ENCODE measurements around the gene ATL2. TPM values are rescaled to one million over a fixed set of nuclear protein-coding genes. Genes with fewer than 3 reads are reported as not detected.

ATL2 gene
- total RNA-seq, 1 experiment from 2014 or later = 85.5 TPM

DNA sequence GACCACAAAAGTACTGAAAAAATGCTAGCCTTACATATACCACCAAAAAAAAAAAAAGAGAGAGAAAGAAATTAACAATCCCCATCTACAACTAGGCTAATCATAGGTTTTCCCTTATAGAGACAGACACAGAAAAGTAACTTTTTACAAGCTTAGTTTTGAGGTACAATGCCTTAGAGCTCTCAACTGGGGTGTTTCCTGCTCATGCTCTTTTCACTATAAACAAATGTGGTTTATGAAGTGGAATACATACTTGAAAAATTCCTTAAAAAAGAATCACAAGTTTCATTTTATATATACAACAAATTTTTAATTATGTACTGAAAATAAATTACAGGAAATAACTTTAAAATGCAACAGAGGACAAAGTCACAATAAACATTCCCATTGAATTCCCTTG lies 82.5 kb downstream of the ATL2 start:
- Histone ChIP-seq H3K9me3 (ENCODE audit: low read depth, low read length, poor library complexity, severe bottlenecking) (no peaks in the 10 kb centered on the region), H3K4me1 (ENCODE audit: insufficient read depth, low read length, poor library complexity, severe bottlenecking) (no peaks in the 10 kb centered on the region), H3K27ac (ENCODE audit: low read depth, low read length, poor library complexity, severe bottlenecking) (no peak overlapping the region), H3K36me3 (ENCODE audit: insufficient read depth, low read length, poor library complexity, severe bottlenecking) (peaks cover 44% of the 10 kb centered on the region), H3K27me3 (replicated peaks; ENCODE audit: insufficient read depth, low read depth, low read length, poor library complexity) (no peaks in the 10 kb centered on the region), H3K4me3 (ENCODE audit: low read depth, low read length, poor library complexity, severe bottlenecking) (no peak overlapping the region)
- TF ChIP-seq EZH2 (IDR thresholded peaks at IDR 0.05; ENCODE audit: borderline replicate concordance, low read depth, low read length, poor library complexity, severe bottlenecking) = no peak
- TF ChIP-seq, protein P1, sequence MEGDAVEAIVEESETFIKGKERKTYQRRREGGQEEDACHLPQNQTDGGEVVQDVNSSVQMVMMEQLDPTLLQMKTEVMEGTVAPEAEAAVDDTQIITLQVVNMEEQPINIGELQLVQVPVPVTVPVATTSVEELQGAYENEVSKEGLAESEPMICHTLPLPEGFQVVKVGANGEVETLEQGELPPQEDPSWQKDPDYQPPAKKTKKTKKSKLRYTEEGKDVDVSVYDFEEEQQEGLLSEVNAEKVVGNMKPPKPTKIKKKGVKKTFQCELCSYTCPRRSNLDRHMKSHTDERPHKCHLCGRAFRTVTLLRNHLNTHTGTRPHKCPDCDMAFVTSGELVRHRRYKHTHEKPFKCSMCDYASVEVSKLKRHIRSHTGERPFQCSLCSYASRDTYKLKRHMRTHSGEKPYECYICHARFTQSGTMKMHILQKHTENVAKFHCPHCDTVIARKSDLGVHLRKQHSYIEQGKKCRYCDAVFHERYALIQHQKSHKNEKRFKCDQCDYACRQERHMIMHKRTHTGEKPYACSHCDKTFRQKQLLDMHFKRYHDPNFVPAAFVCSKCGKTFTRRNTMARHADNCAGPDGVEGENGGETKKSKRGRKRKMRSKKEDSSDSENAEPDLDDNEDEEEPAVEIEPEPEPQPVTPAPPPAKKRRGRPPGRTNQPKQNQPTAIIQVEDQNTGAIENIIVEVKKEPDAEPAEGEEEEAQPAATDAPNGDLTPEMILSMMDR (conservative IDR thresholded peaks at IDR 0.05; ENCODE audit: low read depth, low read length) = no peak
- no peak for DNase-seq (ENCODE audit: low spot score)
- CTCF ChIA-PET = no interaction called here
- POLR2A ChIA-PET (ENCODE audit: low non-redundant PET) = no interaction called here
- intact Hi-C loops (cut with micrococcal nuclease; ENCODE audit: unreplicated experiment) = no loop called here
- no TSS peak for BruUV-seq (replicated peaks)

DNA sequence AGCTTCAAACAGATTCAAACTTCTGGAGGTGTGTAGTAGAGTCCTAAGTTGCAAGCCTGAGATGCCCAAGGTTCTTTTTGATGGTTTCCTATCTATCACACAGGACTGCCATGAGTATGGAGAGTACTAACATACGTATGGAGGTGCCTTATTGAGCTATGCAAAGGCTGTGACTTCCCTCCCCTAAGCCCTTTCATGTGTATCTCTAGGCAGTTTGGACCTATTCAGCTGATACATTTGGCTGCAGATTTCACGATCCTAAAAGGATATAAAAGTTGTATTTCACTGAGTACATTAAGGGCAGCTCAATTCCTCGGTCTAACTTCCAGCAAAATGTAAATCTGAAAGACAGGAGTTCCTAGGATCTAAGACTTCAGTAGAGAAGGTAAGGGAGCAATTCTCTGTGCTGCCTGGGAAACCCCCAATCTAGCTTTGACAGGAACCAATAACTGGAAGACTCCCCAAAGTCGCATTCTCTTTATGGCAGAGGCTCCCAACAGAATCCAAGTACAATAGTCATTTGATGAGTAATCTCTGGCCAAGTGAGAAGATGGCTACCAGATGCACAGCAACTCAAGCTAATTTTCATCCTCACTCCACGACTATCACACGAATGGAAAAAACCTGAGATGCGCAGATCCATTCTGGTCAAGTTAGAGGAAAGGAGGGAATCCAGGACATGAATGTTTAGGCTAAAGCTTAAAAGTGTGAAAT lies 83.8 kb downstream of the ATL2 start:
- H3K27me3 ChIP-seq (replicated peaks; ENCODE audit: insufficient read depth, low read depth, low read length, poor library complexity) = no peaks in the 10 kb centered on the region
- no peak for DNase-seq (ENCODE audit: low spot score)
- ChIA-PET CTCF (no interaction called here), POLR2A (ENCODE audit: low non-redundant PET) (interaction anchor here (0.6 kb wide), 1 partner anchor 71 kb away, joined by 4 read pairs; no protein-coding TSS in a partner anchor)
- no peak overlapping the region for H3K4me3 ChIP-seq (ENCODE audit: low read depth, low read length, poor library complexity, severe bottlenecking)
- intact Hi-C loops (cut with micrococcal nuclease; ENCODE audit: unreplicated experiment) = no loop called here
- H3K9me3 ChIP-seq (ENCODE audit: low read depth, low read length, poor library complexity, severe bottlenecking) = no peaks in the 10 kb centered on the region
- H3K36me3 ChIP-seq (ENCODE audit: insufficient read depth, low read length, poor library complexity, severe bottlenecking) = peaks cover 33% of the 10 kb centered on the region
- no peaks in the 10 kb centered on the region for H3K4me1 ChIP-seq (ENCODE audit: insufficient read depth, low read length, poor library complexity, severe bottlenecking)
- no TSS peak for BruUV-seq (replicated peaks)
- TF ChIP-seq EZH2 (IDR thresholded peaks at IDR 0.05; ENCODE audit: borderline replicate concordance, low read depth, low read length, poor library complexity, severe bottlenecking) = no peak
- TF ChIP-seq, protein P1 (conservative IDR thresholded peaks at IDR 0.05; ENCODE audit: low read depth, low read length) = no peak
- H3K27ac ChIP-seq (ENCODE audit: low read depth, low read length, poor library complexity, severe bottlenecking) = no peak overlapping the region

DNA sequence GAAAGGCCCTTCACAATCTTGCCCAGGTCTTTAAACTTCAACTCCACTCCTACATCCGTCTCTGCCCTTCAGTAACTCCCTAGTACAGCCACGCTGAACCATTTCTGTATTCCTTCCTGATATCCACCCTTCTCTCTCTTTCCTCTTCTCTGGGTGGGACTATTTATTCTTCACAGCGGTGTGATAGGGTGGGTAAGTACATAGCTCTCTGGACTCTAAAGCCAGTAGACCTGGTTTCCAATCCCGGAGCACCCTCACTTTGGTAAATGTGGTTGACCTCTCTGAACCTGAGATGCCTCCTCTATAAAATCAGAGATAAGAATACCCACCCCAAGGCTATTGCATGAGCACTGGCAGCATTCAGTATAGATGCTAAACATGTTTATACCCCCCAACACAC lies 86.7 kb downstream of the ATL2 start:
- H3K36me3 ChIP-seq (ENCODE audit: insufficient read depth, low read length, poor library complexity, severe bottlenecking) = peaks cover 5% of the 10 kb centered on the region
- no peaks in the 10 kb centered on the region for H3K4me1 ChIP-seq (ENCODE audit: insufficient read depth, low read length, poor library complexity, severe bottlenecking)
- no TSS peak for BruUV-seq (replicated peaks)
- ChIA-PET CTCF (no interaction called here), POLR2A (ENCODE audit: low non-redundant PET) (no interaction called here)
- no peaks in the 10 kb centered on the region for H3K9me3 ChIP-seq (ENCODE audit: low read depth, low read length, poor library complexity, severe bottlenecking)
- intact Hi-C loops (cut with micrococcal nuclease; ENCODE audit: unreplicated experiment) = no loop called here
- H3K4me3 ChIP-seq (ENCODE audit: low read depth, low read length, poor library complexity, severe bottlenecking) = no peak overlapping the region
- H3K27me3 ChIP-seq (replicated peaks; ENCODE audit: insufficient read depth, low read depth, low read length, poor library complexity) = no peaks in the 10 kb centered on the region
- no peak for TF ChIP-seq EZH2 (IDR thresholded peaks at IDR 0.05; ENCODE audit: borderline replicate concordance, low read depth, low read length, poor library complexity, severe bottlenecking)
- TF ChIP-seq, protein P1 (conservative IDR thresholded peaks at IDR 0.05; ENCODE audit: low read depth, low read length) = no peak
- no peak overlapping the region for H3K27ac ChIP-seq (ENCODE audit: low read depth, low read length, poor library complexity, severe bottlenecking)
- DNase-seq (ENCODE audit: low spot score) = no peak

Measured in A673 (cell line).